K562 (cell line): ENCODE data around the gene TBC1D17. TPM values are rescaled to one million over a fixed set of nuclear protein-coding genes. Genes with fewer than 3 reads are reported as not detected.
A peak's percentile ranks its signal among the peaks of the same experiment; 100 is the strongest.

Source experiments
- GATA2 ChIP-seq: sonication (generic); formaldehyde crosslinking; IDR thresholded peaks from 2 replicates; pipeline ENCODE4 v1.4.0; 2020; ENCODE audit warnings: mild to moderate bottlenecking, missing genetic modification reagents
- HLTF ChIP-seq: fragments of 450-650 bp; IDR thresholded peaks from 2 replicates; pipeline ENCODE4 v1.6.1; 2016
- KAT2B ChIP-seq: IDR thresholded peaks from one replicate; pipeline ENCODE4 v1.6.1; 2012; ENCODE audit warnings: low read depth, mild to moderate bottlenecking, control low read depth, inconsistent platforms, low read length, moderate library complexity
- NR4A1 ChIP-seq, 2 experiments: fragments of 250-450 bp in 1 of 2; fragments of 450-650 bp in 1 of 2; sonication (Bioruptor Pico) in 1 of 2; IDR thresholded peaks; 2 replicates each; pipeline versions ENCODE4 v1.4.0 to v1.6.1; 2016 to 2020; ENCODE audit warnings: mild to moderate bottlenecking in 2 of 2, missing compliant biosample characterization in 1 of 2, missing genetic modification characterization in 1 of 2, moderate library complexity in 1 of 2
- RNF2 ChIP-seq: sonication (generic); IDR thresholded peaks from 2 replicates; pipeline ENCODE4 v1.6.1; 2016
- TFAM ChIP-seq: fragments of 250-450 bp; sonication (Bioruptor Pico); conservative IDR thresholded peaks from 2 replicates; pipeline ENCODE4 v1.5.0; 2021; ENCODE audit warnings: mild to moderate bottlenecking, moderate library complexity
- ZNF778 ChIP-seq: fragments of 450-650 bp; formaldehyde crosslinking; IDR thresholded peaks from 2 replicates; pipeline ENCODE4 v1.4.0; 2020; ENCODE audit warnings: mild to moderate bottlenecking, moderate library complexity
- polyA plus RNA-seq, 8 experiments: library from polyadenylated mRNA; depleted of rRNA in 4 of 8; stranded (reverse) in 5 of 8; unstranded in 3 of 8; fragments of >200 nt; fragmentation: Nextera tagmentation in 2 of 8; fragmentation: Illumina TruSeq in 1 of 8; extraction: Ambion mirVana in 2 of 8; extraction: Trizol in 1 of 8; gene quantifications; 2 replicates each; pipeline versions ENCODE4 v1.2.1 to v1.2.3, GENCODE V29; 2011 to 2014; ENCODE audit warnings: inconsistent platforms in 1 of 8, missing spikeins in 1 of 8
- total RNA-seq, 7 experiments: library from RNA; depleted of rRNA in 6 of 7; stranded (reverse); fragments of >200 nt in 6 of 7; fragmentation: Illumina TruSeq in 2 of 7; extraction: Trizol in 2 of 7; gene quantifications; 2 replicates each; pipeline versions ENCODE4 v1.2.1 to v1.2.3, GENCODE V29; 2011 to 2021; ENCODE audit warnings: low replicate concordance in 1 of 7
- TF ChIP-seq, protein P1 (sequence below): sonication (generic); IDR thresholded peaks from 2 replicates; pipeline ENCODE4 v1.6.1; 2016
- TF ChIP-seq, protein P2 (sequence below): fragments of 250-450 bp; sonication (Bioruptor Pico); IDR thresholded peaks from 2 replicates; pipeline ENCODE4 v1.8.0; 2022; ENCODE audit warnings: inconsistent platforms
- TF ChIP-seq, protein P3 (sequence below), 2 experiments: IDR thresholded peaks; 2 replicates each; pipeline ENCODE4 v1.6.1; 2011; ENCODE audit warnings: borderline replicate concordance in 1 of 2, control low read depth in 1 of 2, low read depth in 1 of 2, low read length in 1 of 2, mild to moderate bottlenecking in 1 of 2, mixed read lengths in 1 of 2, moderate library complexity in 1 of 2; ENCODE audit not compliant: insufficient read depth in 1 of 2, insufficient read length in 1 of 2, poor library complexity in 1 of 2, severe bottlenecking in 1 of 2; ENCODE audit errors: extremely low read depth in 1 of 2
- TF ChIP-seq, protein P4 (sequence below): fragments of 450-650 bp; formaldehyde crosslinking; IDR thresholded peaks from 2 replicates; pipeline ENCODE4 v1.4.0; 2020; ENCODE audit warnings: mild to moderate bottlenecking, moderate library complexity
- TF ChIP-seq, protein P5 (sequence below), 2 experiments: fragments of 450-650 bp; formaldehyde crosslinking in 1 of 2; IDR thresholded peaks; 2 replicates each; pipeline versions ENCODE4 v1.4.0 to v1.6.1; 2014 to 2020; ENCODE audit warnings: mild to moderate bottlenecking in 2 of 2, borderline replicate concordance in 1 of 2, low read depth in 1 of 2

TBC1D17 gene
- total and polyA plus RNA-seq, 9 of the 15 experiments (the other 6 are each of a cell fraction or from before 2014, with no cell fraction given): 0.42 to 16.0 (median 3.8) TPM

DNA sequence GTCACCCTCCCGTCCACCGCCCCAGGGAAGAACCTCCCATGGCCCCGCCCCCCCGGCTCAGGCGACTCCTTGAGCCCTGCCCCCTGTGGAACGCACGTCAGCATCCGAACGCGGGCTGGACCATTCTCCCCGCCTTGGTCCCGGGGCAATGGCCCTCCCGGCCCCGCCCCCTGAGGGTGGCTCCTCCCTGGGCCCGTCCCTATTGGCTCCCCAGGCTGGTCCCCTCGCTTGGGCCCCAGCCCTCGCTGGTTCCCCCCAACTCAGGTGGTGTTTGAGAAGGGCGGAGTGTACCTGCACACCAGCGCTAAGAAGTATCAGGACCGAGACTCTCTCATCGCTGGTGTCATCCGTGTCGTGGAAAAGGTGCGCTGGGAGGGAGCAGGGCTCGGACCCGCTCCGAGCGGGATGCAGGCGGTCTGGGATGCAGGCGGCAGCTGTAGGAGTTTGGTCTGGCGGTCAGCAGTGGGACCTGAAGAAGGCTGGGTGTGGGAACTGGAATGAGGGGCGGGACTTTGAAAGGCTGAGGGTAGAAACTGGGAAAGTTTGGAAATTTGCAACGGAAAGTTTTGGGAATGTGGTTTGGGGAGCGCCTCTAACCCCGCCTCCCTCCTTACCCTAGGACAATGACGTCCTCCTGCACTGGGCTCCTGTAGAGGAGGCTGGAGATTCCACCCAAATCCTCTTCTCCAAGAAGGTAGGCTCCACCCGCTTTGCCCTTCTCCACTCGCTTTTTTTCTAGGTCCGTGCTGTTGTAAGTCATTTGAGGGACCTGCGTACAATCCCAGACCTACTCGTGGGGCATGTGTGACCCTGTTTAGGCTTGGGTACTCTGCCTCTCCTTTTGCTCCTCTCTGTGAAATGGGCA is 609 bp downstream of the TBC1D17 start (continued):
- TF ChIP-seq, protein P1, sequence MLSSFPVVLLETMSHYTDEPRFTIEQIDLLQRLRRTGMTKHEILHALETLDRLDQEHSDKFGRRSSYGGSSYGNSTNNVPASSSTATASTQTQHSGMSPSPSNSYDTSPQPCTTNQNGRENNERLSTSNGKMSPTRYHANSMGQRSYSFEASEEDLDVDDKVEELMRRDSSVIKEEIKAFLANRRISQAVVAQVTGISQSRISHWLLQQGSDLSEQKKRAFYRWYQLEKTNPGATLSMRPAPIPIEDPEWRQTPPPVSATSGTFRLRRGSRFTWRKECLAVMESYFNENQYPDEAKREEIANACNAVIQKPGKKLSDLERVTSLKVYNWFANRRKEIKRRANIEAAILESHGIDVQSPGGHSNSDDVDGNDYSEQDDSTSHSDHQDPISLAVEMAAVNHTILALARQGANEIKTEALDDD: no peak
- TF ChIP-seq TFAM (CRISPR knock-in tag) (no peak), GATA2 (CRISPR knock-in tag) (no peak), NR4A1 (CRISPR knock-in tag; IDR thresholded peaks at IDR 0.05) (no peak), NR4A1 (tag; IDR thresholded peaks at IDR 0.05) (no peak), KAT2B (no peak), ZNF778 (CRISPR knock-in tag) (no peak), RNF2 (no peak; the same call in 1 of the 2 replicates), HLTF (no peak)
- TF ChIP-seq, protein P2, sequence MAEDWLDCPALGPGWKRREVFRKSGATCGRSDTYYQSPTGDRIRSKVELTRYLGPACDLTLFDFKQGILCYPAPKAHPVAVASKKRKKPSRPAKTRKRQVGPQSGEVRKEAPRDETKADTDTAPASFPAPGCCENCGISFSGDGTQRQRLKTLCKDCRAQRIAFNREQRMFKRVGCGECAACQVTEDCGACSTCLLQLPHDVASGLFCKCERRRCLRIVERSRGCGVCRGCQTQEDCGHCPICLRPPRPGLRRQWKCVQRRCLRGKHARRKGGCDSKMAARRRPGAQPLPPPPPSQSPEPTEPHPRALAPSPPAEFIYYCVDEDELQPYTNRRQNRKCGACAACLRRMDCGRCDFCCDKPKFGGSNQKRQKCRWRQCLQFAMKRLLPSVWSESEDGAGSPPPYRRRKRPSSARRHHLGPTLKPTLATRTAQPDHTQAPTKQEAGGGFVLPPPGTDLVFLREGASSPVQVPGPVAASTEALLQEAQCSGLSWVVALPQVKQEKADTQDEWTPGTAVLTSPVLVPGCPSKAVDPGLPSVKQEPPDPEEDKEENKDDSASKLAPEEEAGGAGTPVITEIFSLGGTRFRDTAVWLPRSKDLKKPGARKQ (CRISPR knock-in tag): no peak
- TF ChIP-seq, protein P3, sequence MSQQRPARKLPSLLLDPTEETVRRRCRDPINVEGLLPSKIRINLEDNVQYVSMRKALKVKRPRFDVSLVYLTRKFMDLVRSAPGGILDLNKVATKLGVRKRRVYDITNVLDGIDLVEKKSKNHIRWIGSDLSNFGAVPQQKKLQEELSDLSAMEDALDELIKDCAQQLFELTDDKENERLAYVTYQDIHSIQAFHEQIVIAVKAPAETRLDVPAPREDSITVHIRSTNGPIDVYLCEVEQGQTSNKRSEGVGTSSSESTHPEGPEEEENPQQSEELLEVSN (IDR thresholded peaks at IDR 0.05; ENCODE audit: borderline replicate concordance in 1 of 2, extremely low read depth in 1 of 2, insufficient read depth in 1 of 2, insufficient read length in 1 of 2, low read depth in 1 of 2, low read length in 1 of 2, poor library complexity in 1 of 2, severe bottlenecking in 1 of 2): peak in 1 of 2 experiments; percentile 7
- TF ChIP-seq, protein P4, sequence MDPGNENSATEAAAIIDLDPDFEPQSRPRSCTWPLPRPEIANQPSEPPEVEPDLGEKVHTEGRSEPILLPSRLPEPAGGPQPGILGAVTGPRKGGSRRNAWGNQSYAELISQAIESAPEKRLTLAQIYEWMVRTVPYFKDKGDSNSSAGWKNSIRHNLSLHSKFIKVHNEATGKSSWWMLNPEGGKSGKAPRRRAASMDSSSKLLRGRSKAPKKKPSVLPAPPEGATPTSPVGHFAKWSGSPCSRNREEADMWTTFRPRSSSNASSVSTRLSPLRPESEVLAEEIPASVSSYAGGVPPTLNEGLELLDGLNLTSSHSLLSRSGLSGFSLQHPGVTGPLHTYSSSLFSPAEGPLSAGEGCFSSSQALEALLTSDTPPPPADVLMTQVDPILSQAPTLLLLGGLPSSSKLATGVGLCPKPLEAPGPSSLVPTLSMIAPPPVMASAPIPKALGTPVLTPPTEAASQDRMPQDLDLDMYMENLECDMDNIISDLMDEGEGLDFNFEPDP (CRISPR knock-in tag): no peak
- TF ChIP-seq, protein P5, sequence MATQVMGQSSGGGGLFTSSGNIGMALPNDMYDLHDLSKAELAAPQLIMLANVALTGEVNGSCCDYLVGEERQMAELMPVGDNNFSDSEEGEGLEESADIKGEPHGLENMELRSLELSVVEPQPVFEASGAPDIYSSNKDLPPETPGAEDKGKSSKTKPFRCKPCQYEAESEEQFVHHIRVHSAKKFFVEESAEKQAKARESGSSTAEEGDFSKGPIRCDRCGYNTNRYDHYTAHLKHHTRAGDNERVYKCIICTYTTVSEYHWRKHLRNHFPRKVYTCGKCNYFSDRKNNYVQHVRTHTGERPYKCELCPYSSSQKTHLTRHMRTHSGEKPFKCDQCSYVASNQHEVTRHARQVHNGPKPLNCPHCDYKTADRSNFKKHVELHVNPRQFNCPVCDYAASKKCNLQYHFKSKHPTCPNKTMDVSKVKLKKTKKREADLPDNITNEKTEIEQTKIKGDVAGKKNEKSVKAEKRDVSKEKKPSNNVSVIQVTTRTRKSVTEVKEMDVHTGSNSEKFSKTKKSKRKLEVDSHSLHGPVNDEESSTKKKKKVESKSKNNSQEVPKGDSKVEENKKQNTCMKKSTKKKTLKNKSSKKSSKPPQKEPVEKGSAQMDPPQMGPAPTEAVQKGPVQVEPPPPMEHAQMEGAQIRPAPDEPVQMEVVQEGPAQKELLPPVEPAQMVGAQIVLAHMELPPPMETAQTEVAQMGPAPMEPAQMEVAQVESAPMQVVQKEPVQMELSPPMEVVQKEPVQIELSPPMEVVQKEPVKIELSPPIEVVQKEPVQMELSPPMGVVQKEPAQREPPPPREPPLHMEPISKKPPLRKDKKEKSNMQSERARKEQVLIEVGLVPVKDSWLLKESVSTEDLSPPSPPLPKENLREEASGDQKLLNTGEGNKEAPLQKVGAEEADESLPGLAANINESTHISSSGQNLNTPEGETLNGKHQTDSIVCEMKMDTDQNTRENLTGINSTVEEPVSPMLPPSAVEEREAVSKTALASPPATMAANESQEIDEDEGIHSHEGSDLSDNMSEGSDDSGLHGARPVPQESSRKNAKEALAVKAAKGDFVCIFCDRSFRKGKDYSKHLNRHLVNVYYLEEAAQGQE (IDR thresholded peaks at IDR 0.05; ENCODE audit: borderline replicate concordance): no peak
- TF ChIP-seq, protein P5 (CRISPR knock-in tag; IDR thresholded peaks at IDR 0.05; ENCODE audit: low read depth): peak; percentile 11; the same call in 1 of the 2 replicates
